ENCODE results near the gene RFC5. TPM values are rescaled to one million over a fixed set of nuclear protein-coding genes. Genes with fewer than 3 reads are reported as not detected.
"Not testable (repeated sequence)": the region's sequence is repeated elsewhere in the genome, so short reads cannot be mapped to it uniquely, and the experiment has no call there.

The RFC5 gene
- total RNA-seq, 1 donor from 2014 or later, result 22.8 TPM

DNA sequence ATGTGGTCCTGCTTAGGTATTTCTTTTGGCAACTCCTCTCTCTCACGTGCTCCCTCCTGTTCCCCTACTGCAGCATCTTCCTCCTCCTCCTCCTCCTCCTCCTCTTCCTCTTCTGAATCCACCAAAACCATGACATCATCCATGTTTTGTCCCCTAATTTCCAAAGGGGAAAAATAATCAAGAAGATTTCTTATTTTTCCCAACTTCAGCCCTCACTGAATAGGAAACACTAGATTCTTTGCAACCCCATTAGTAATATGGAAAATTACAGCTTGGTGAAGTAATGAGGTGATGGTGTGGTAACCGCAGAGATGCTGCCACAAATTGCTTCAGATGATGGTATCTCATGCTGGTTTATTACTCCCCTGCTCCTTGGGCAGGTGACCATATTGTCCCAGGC lies 51.9 kb downstream of the RFC5 start:
- TF ChIP-seq, protein P1, sequence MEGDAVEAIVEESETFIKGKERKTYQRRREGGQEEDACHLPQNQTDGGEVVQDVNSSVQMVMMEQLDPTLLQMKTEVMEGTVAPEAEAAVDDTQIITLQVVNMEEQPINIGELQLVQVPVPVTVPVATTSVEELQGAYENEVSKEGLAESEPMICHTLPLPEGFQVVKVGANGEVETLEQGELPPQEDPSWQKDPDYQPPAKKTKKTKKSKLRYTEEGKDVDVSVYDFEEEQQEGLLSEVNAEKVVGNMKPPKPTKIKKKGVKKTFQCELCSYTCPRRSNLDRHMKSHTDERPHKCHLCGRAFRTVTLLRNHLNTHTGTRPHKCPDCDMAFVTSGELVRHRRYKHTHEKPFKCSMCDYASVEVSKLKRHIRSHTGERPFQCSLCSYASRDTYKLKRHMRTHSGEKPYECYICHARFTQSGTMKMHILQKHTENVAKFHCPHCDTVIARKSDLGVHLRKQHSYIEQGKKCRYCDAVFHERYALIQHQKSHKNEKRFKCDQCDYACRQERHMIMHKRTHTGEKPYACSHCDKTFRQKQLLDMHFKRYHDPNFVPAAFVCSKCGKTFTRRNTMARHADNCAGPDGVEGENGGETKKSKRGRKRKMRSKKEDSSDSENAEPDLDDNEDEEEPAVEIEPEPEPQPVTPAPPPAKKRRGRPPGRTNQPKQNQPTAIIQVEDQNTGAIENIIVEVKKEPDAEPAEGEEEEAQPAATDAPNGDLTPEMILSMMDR (IDR thresholded peaks at IDR 0.05; ENCODE audit: unreplicated experiment), result no peak
- H3K4me1 Mint-ChIP-seq, result peaks cover 10% of the 10 kb centered on the region
- peaks cover 7% of the 10 kb centered on the region for H3K36me3 Mint-ChIP-seq
- H3K9me3 Mint-ChIP-seq, result no peaks in the 10 kb centered on the region
- no peaks in the 10 kb centered on the region for H3K27me3 Mint-ChIP-seq (ENCODE audit: low read depth)
- DNase-seq (ENCODE audit: low spot score in 2 of 2, unreplicated experiment in 2 of 2), result no peak
- H3K27ac Mint-ChIP-seq, result no peak overlapping the region
- H3K4me3 Mint-ChIP-seq, result no peak overlapping the region

DNA sequence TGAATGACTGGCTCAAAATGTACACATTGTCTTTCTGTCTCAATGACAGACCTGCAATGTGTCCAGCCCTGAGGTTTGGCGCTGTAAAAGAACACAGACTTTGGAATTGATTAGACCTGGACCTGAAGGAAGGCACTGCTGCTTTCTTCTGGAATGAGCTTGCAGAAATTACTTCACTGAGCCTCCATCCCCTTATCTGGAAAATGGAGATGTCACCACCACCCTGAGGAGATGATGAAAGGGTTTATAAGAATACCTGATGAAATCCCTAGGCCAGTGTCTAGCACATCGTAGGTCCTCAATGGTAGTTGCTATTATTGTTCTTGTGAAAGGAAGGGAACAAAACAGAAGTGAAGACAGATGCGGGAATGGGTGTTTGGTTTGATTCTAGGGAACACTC lies 54.1 kb downstream of the RFC5 start:
- H3K4me3 Mint-ChIP-seq, result no peak overlapping the region
- H3K27ac Mint-ChIP-seq, result no peak overlapping the region

DNA sequence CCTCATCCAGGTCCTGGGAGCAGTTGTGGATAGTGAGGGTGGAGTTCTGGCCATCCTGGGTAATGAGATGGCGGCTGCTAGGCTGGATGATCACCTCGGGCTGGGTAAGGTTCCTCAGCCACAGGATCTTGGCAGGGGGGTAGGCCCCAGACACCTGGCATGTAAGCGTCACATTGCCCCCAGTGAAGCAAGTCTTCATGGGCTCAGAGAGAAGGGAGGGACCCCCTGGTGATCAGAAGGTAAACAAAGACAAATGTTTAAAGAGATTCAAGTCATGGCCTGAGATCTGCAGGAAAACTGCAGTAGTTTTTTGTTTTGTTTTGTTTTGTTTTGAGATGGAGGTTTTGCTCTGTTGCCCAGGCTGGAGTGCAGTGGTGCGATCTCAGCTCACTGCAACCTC lies 57.3 kb downstream of the RFC5 start:
- peaks cover 14% of the 10 kb centered on the region for H3K36me3 Mint-ChIP-seq
- H3K27me3 Mint-ChIP-seq (ENCODE audit: low read depth), result no peaks in the 10 kb centered on the region
- peaks cover 6% of the 10 kb centered on the region for H3K9me3 Mint-ChIP-seq
- H3K4me3 Mint-ChIP-seq, result no peak overlapping the region
- H3K4me1 Mint-ChIP-seq, result no peaks in the 10 kb centered on the region
- H3K27ac Mint-ChIP-seq, result no peak overlapping the region
- no peak for DNase-seq (ENCODE audit: low spot score in 2 of 2, unreplicated experiment in 2 of 2)
- TF ChIP-seq, protein P1 (IDR thresholded peaks at IDR 0.05; ENCODE audit: unreplicated experiment), result no peak

More for the DNA sequence above, 54.1 kb downstream of the RFC5 start:
- Mint-ChIP-seq H3K27me3 (ENCODE audit: low read depth) (no peaks in the 10 kb centered on the region), H3K36me3 (peaks cover 7% of the 10 kb centered on the region), H3K4me1 (no peaks in the 10 kb centered on the region), H3K9me3 (no peaks in the 10 kb centered on the region)
- no peak for DNase-seq (ENCODE audit: low spot score in 2 of 2, unreplicated experiment in 2 of 2)
- TF ChIP-seq, protein P1 (IDR thresholded peaks at IDR 0.05; ENCODE audit: unreplicated experiment), result no peak

DNA sequence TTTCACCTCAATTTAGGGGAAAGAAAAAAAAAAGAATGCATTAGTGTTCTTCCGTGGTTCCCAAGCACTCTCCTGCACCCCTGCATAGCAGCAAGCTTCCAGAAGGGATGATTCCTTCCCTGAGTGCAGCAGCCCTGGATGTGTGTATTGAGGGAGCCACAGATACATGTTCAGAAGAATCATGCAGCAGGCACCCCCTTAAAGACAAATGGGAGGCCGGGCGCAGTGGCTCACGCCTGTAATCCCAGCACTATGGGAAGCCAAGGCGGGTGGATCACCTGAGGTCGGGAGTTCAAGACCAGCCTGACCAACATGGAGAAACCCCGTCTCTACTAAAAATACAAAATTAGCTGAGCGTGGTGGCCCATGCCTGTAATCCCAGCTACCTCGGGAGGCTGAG lies 65.0 kb downstream of the RFC5 start:
- H3K36me3 Mint-ChIP-seq, result peaks cover 24% of the 10 kb centered on the region
- H3K4me1 Mint-ChIP-seq, result not testable (repeated sequence)

More for the DNA sequence above, 65.0 kb downstream of the RFC5 start:
- not testable (repeated sequence) for H3K4me3 Mint-ChIP-seq; DNase-seq (ENCODE audit: low spot score in 2 of 2, unreplicated experiment in 2 of 2); H3K27ac Mint-ChIP-seq; H3K9me3 Mint-ChIP-seq; H3K27me3 Mint-ChIP-seq (ENCODE audit: low read depth)

Other genes starting within 250 kb of the RFC5 start
- gene KSR2, start 47.7 kb upstream of the RFC5 start, total RNA-seq, result 0.69 to 0.71 TPM (median 0.70 TPM) in 3 replicates
- gene WSB2, start 44.5 kb downstream of the RFC5 start, total RNA-seq, result 31.9 to 38.2 TPM (median 37.1 TPM) in 3 replicates
- 18.4 to 23.1 TPM (median 22.0 TPM) in 3 replicates for gene VSIG10, start 87.3 kb downstream of the RFC5 start, total RNA-seq
- gene PEBP1, start 119.4 kb downstream of the RFC5 start, total RNA-seq, result 154 to 166 TPM (median 156 TPM) in 3 replicates

Data from mesothelial cell of epicardium (in vitro differentiated cells).